IPS-15b (cell line): ENCODE data around the gene CAMK4.

ENCODE experiments used
- H3K27me3 ChIP-seq: one replicate; pipeline ENCODE4 v1.6.1; 2013; ENCODE audit warnings: low read length; ENCODE audit not compliant: control insufficient read depth, insufficient read depth
- H3K36me3 ChIP-seq: one replicate; pipeline ENCODE4 v1.6.1; 2013; ENCODE audit warnings: low read length; ENCODE audit not compliant: control insufficient read depth, insufficient read depth
- H3K4me1 ChIP-seq: one replicate; pipeline ENCODE4 v1.6.1; 2013; ENCODE audit warnings: mild to moderate bottlenecking, low read length; ENCODE audit not compliant: control insufficient read depth, insufficient read depth
- H3K4me3 ChIP-seq: one replicate; pipeline ENCODE4 v1.5.1; 2013; ENCODE audit warnings: low read depth, low read length
- H3K9ac ChIP-seq: one replicate; pipeline ENCODE4 v1.6.1; 2013; ENCODE audit warnings: low read depth, mild to moderate bottlenecking, low read length
- H3K9me3 ChIP-seq: one replicate; pipeline ENCODE4 v1.6.1; 2013; ENCODE audit warnings: mild to moderate bottlenecking, low read length; ENCODE audit not compliant: control insufficient read depth, insufficient read depth

Gene CAMK4

GRCh38 chr5:111262815-111263214 lies 38.6 kb downstream of the CAMK4 start:
- Histone ChIP-seq H3K4me3 (no peak overlapping the region), H3K9ac (no peak overlapping the region), H3K36me3 (no peaks in the 10 kb centered on the region), H3K9me3 (no peaks in the 10 kb centered on the region), H3K27me3 (peaks cover 42% of the 10 kb centered on the region), H3K4me1 (no peaks in the 10 kb centered on the region)

- Histone ChIP-seq H3K4me3 (no peak overlapping the region), H3K4me1 (no peaks in the 10 kb centered on the region), H3K36me3 (no peaks in the 10 kb centered on the region), H3K9me3 (no peaks in the 10 kb centered on the region), H3K27me3 (peaks cover 24% of the 10 kb centered on the region), H3K9ac (no peak overlapping the region)
Measured at GRCh38 chr5:111266491-111266890, 42.3 kb downstream of the CAMK4 start.

GRCh38 chr5:111268300-111268699 lies 44.1 kb downstream of the CAMK4 start:
- no peaks in the 10 kb centered on the region for H3K9me3 ChIP-seq
- H3K4me1 ChIP-seq, result no peaks in the 10 kb centered on the region
- H3K36me3 ChIP-seq, result no peaks in the 10 kb centered on the region
- H3K9ac ChIP-seq, result no peak overlapping the region
- peaks cover 11% of the 10 kb centered on the region for H3K27me3 ChIP-seq
- H3K4me3 ChIP-seq, result no peak overlapping the region

GRCh38 chr5:111271885-111272284 lies 47.7 kb downstream of the CAMK4 start:
- Histone ChIP-seq H3K9me3 (no peaks in the 10 kb centered on the region), H3K4me3 (no peak overlapping the region), H3K4me1 (no peaks in the 10 kb centered on the region), H3K9ac (no peak overlapping the region), H3K36me3 (no peaks in the 10 kb centered on the region), H3K27me3 (no peaks in the 10 kb centered on the region)

- Histone ChIP-seq H3K4me1 (no peaks in the 10 kb centered on the region), H3K9me3 (no peaks in the 10 kb centered on the region)
Measured at GRCh38 chr5:111277061-111277460, 52.9 kb downstream of the CAMK4 start.

GRCh38 chr5:111278858-111279504 lies 54.8 kb downstream of the CAMK4 start:
- Histone ChIP-seq H3K9ac (no peak overlapping the region), H3K4me3 (no peak overlapping the region), H3K27me3 (no peaks in the 10 kb centered on the region), H3K4me1 (no peaks in the 10 kb centered on the region), H3K36me3 (no peaks in the 10 kb centered on the region), H3K9me3 (no peaks in the 10 kb centered on the region)

More at GRCh38 chr5:111277061-111277460, 52.9 kb downstream of the CAMK4 start:
- Histone ChIP-seq H3K9ac (no peak overlapping the region), H3K27me3 (no peaks in the 10 kb centered on the region), H3K4me3 (no peak overlapping the region), H3K36me3 (no peaks in the 10 kb centered on the region)

GRCh38 chr5:111280282-111280951 lies 56.2 kb downstream of the CAMK4 start:
- no peak overlapping the region for H3K9ac ChIP-seq
- no peaks in the 10 kb centered on the region for H3K36me3 ChIP-seq
- no peaks in the 10 kb centered on the region for H3K27me3 ChIP-seq
- no peak overlapping the region for H3K4me3 ChIP-seq
- H3K9me3 ChIP-seq, result no peaks in the 10 kb centered on the region
- H3K4me1 ChIP-seq, result no peaks in the 10 kb centered on the region

GRCh38 chr5:111282798-111283197 lies 58.6 kb downstream of the CAMK4 start:
- Histone ChIP-seq H3K9ac (no peak overlapping the region), H3K27me3 (no peaks in the 10 kb centered on the region), H3K9me3 (no peaks in the 10 kb centered on the region), H3K36me3 (no peaks in the 10 kb centered on the region), H3K4me1 (no peaks in the 10 kb centered on the region), H3K4me3 (no peak overlapping the region)

GRCh38 chr5:111284825-111285224 lies 60.6 kb downstream of the CAMK4 start:
- Histone ChIP-seq H3K36me3 (no peaks in the 10 kb centered on the region), H3K4me3 (no peak overlapping the region), H3K9me3 (no peaks in the 10 kb centered on the region), H3K27me3 (no peaks in the 10 kb centered on the region), H3K4me1 (no peaks in the 10 kb centered on the region), H3K9ac (no peak overlapping the region)

GRCh38 chr5:111294551-111294950 lies 70.4 kb downstream of the CAMK4 start:
- Histone ChIP-seq H3K4me1 (no peaks in the 10 kb centered on the region), H3K27me3 (no peaks in the 10 kb centered on the region), H3K4me3 (no peak overlapping the region), H3K9me3 (no peaks in the 10 kb centered on the region), H3K36me3 (peaks cover 3% of the 10 kb centered on the region), H3K9ac (no peak overlapping the region)

GRCh38 chr5:111295649-111296048 lies 71.5 kb downstream of the CAMK4 start:
- peaks cover 3% of the 10 kb centered on the region for H3K36me3 ChIP-seq
- no peaks in the 10 kb centered on the region for H3K4me1 ChIP-seq
- no peak overlapping the region for H3K9ac ChIP-seq
- H3K27me3 ChIP-seq, result no peaks in the 10 kb centered on the region
- H3K9me3 ChIP-seq, result no peaks in the 10 kb centered on the region
- no peak overlapping the region for H3K4me3 ChIP-seq

GRCh38 chr5:111296570-111296969 lies 72.4 kb downstream of the CAMK4 start:
- H3K9ac ChIP-seq, result no peak overlapping the region
- peaks cover 3% of the 10 kb centered on the region for H3K36me3 ChIP-seq
- no peak overlapping the region for H3K4me3 ChIP-seq
- no peaks in the 10 kb centered on the region for H3K9me3 ChIP-seq
- peaks cover 1% of the 10 kb centered on the region for H3K4me1 ChIP-seq
- H3K27me3 ChIP-seq, result no peaks in the 10 kb centered on the region
